Stimulated activated CD4-positive, alpha-beta T cell treated with anti-CD3 and anti-CD28 coated beads, Interleukin-15, amount 100 ng/mL, for 24 hours (primary cell): ENCODE measurements around the gene RBM28.
"Not testable (repeated sequence)": the region's sequence is repeated elsewhere in the genome, so short reads cannot be mapped to it uniquely, and the experiment has no call there.

Experiments
- DNase-seq: peaks from one replicate; pipeline ENCODE4 v3.0.0-alpha.2; 2020

Gene RBM28

GRCh38 chr7:128280451-128280850 lies 63.3 kb downstream of the RBM28 start:
- DNase-seq: not testable (repeated sequence)

- no peak for DNase-seq
These were observed 64.5 kb downstream of the RBM28 start for GRCh38 chr7:128279124-128279713.

DNA sequence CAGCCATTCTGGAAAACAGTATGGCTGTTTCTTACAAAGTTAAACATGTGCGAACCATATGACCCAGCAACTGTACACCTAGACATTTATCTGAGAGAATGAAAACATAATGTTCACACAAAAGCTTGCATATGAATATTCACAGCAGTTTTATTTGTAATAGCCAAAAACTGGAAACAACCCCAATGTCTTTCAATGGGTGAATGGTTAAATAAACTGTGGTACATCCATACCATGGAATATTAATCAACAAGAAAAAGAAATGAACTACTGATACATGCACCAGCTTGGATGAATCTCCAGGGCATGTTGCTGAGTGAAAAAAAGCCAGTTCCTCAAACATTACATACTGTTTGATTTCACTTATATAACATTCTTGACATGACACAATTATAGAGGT lies 65.3 kb downstream of the RBM28 start:
- no peak for DNase-seq

- DNase-seq: no peak
These were observed 68.0 kb downstream of the RBM28 start for GRCh38 chr7:128275681-128276080.

GRCh38 chr7:128274884-128275603 lies 68.7 kb downstream of the RBM28 start:
- no peak for DNase-seq

GRCh38 chr7:128274246-128274883 lies 69.3 kb downstream of the RBM28 start:
- no peak for DNase-seq

DNA sequence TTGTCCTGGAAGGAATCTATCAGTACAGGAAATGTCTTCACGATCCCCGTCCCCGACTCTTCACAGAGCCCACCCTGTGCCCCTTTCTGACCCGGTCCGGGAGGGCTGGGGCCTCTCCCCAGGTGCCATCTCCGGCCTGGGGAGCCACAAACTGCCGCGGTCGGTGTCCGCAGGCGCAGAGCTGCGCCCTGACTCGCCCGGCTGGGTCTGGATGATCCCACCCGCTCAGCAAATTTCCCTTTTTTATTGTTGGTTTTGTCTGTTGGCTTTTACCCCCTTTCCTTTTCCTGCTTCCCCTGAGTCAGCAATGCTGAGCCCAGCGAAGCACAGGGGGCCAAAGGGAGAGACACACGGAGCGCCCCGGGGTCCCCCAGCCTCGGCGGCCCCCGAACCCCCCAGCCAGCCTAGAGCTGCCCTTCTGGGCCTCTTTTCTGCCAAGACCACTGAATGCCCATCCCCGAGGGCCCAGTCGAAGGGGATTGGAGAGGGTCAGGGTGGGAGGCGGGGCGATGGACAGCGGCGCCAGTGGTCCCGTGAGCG lies 71.7 kb downstream of the RBM28 start:
- no peak for DNase-seq

GRCh38 chr7:128271471-128271941 lies 72.2 kb downstream of the RBM28 start:
- DNase-seq: no peak

DNA sequence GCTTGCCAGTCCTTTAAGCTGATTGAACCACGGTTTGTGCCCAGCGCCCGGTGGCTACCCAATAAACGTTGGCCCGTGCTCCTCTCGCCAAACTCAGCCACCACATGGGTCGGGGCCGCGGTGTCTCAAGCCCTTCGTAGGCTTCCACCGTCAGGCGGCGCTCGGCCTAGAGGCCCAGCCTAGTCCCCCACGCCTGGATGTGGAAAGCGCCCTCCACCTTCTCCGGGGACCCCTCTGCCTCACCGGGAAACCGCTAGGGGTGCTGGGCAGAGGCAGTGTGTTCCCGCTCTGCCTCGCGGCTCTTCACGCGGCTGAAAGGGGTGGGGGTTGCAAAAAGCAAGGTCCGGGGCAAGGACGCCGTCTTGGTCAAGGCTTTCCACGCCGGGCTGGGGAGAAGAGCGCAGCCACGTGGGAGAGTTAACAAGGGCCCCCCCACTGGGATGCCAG lies 72.9 kb downstream of the RBM28 start:
- DNase-seq: no peak

DNA sequence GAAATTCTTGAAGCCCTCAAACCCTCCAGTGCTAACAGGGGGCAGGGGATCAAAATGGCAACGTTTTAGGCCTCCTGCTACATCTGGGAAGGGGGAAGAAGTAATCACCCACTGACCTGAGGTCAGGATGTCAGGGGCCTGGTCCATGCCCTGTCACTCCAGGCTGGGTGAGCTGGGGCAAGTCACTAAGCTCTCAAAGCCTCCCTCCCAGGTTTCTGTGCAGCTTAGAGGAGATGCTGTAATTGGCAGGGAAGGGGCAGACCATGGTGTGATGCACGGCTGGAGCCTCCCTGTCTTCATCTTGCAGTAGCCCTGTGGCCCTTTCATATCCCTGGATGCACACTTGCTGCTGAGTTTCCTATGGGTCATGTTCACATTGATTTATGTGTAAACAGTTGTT lies 75.5 kb downstream of the RBM28 start:
- DNase-seq: no peak

DNA sequence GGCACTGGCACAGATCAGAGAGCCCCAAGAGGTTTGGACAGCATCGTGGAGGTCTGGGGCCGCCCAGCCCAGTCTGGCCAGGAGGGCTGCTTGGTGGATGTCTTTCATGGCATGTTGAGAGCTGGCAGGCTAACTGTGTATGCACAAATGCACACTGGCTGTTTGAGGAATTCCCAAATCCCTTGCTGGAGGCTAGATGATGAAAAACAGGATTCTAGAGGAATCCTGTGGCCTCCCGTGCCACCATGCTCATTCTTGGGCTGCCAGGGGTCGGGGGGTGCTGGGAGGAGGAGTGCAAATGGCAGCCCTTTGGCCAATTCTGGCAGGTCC lies 76.1 kb downstream of the RBM28 start:
- no peak for DNase-seq

- no peak for DNase-seq
These were observed 76.7 kb downstream of the RBM28 start for GRCh38 chr7:128266883-128267594.

- no peak for DNase-seq
These were observed 77.2 kb downstream of the RBM28 start for GRCh38 chr7:128266529-128266882.

- no peak for DNase-seq
These were observed 77.8 kb downstream of the RBM28 start for GRCh38 chr7:128265906-128266300.

DNA sequence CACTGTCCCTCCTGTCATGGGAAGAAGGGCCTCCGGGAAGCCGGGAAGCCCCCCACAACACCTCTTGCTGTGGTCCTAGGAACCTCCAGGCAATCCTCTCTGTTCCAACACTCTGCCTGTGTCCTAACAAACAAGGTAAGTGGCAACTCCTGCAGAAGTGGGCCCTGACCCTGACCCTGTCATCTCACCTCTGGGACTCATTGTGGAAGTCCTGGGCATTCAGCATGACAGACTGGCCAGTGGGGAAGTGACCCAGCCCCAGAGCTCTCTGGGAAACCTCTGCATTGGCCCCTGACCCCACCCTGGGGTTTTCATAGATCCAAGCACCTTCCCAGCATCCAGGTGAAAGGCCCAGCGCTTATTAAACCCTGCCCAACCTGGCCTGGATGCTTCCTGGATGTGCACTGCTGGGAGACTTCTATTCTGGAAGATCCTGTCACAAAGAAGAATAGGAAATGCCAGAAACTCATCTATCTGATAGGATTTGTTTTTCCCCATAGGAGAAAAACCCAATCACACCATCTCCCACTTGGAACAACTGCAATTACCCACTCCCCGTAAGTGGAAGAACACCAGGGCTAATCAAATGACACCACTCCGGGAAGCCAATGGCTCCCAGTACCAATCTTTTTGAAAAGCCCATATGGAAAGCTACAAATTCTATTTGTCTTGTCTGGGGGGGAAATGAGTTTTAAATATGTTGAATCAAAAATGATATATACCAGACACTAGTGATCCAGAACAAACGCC lies 78.4 kb downstream of the RBM28 start:
- no peak for DNase-seq

- no peak for DNase-seq
These were observed 79.2 kb downstream of the RBM28 start for GRCh38 chr7:128264477-128264876.

DNA sequence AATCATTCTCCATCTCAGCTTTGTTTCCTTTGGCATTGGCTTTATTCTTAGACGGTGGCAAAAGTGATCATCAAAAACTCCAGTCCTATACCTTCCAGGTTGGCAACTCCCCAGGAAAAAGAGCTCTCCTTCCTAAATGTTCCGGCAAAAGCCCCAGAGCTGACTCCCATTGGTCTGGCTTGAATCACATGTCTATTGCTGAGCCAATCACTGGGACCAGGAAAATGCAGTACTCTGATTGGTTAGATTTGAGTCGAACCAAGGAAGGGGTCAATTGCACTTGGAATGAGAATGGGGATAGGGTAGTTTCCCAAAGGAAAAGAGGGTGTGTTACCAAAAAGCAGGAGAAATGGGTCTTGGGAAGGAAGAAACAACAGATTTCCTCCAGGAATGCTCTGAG lies 80.3 kb downstream of the RBM28 start:
- DNase-seq: no peak

- DNase-seq: no peak
These were observed 81.3 kb downstream of the RBM28 start for GRCh38 chr7:128262273-128263028.

- no peak for DNase-seq
These were observed 83.5 kb downstream of the RBM28 start for GRCh38 chr7:128260069-128260795.

- no peak for DNase-seq
These were observed 84.3 kb downstream of the RBM28 start for GRCh38 chr7:128259131-128260061.
